Measurements from ENCODE around the gene PCDHGC3.

DNA sequence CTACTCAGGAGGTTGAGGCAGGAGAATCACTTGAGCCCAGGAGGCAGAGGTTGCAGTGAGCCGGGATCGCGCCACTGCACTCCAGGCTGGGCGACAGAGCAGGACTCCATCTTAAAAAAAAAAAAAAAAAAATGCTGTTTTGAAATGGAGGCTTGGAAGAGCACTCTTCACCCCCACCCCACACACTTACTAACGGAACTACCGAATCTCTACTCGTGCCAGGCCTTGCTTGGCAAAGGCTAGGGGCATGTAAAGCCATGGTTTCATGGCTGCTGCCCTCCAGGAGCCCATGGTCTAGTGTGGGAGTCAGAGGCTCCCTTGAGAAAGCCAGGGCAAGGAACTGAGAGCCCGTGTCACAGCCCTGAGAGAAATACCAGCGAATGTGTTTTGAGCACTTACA lies 34.4 kb downstream of the PCDHGC3 start:
- TF ChIP-seq CTCF (IDR thresholded peaks at IDR 0.05) (no peak), POLR2A (IDR thresholded peaks at IDR 0.05) (no peak)

All from adrenal gland (tissue), 5 donors.